WTC11 (cell line): ENCODE measurements around the gene SLC9A9. TPM values are rescaled to one million over a fixed set of nuclear protein-coding genes. Genes with fewer than 3 reads are reported as not detected.

Experiments used
- ATAC-seq: fragments of 200-7000 bp; cut with Tn5 transposase; 2 replicates; pipeline ENCODE4 v1.10.0; 2021; ENCODE audit warnings: mild to moderate bottlenecking, moderate library complexity
- CTCF ChIA-PET: fragments of 300-600 bp; sonication (Branson Sonifier 250); formaldehyde crosslinking; loops from one replicate; lab custom pipeline; 2021; ENCODE audit warnings: antibody characterized with exemption; lab: Charles Lee
- POLR2A ChIA-PET: fragments of 350-600 bp; sonication (Branson Sonifier 250); formaldehyde crosslinking; loops from one replicate; lab custom pipeline; 2021; ENCODE audit warnings: antibody characterized with exemption; lab: Charles Lee
- DNase-seq: peaks from one replicate; pipeline ENCODE4 v3.0.0; 2021; ENCODE audit warnings: low spot score
- H3K27ac Mint-ChIP-seq: 2 replicates; pipeline ENCODE4 v1.8.0; 2021; ENCODE audit warnings: mixed read lengths
- H3K27me3 Mint-ChIP-seq: 2 replicates; pipeline ENCODE4 v1.8.0; 2021; ENCODE audit warnings: low read depth, mild to moderate bottlenecking, moderate library complexity, mixed read lengths
- H3K36me3 Mint-ChIP-seq: 2 replicates; pipeline ENCODE4 v1.8.0; 2021; ENCODE audit warnings: mixed read lengths
- H3K4me1 Mint-ChIP-seq: 2 replicates; pipeline ENCODE4 v1.8.0; 2022; ENCODE audit warnings: mixed read lengths
- H3K4me3 Mint-ChIP-seq: 2 replicates; pipeline ENCODE4 v1.8.0; 2021; ENCODE audit warnings: mild to moderate bottlenecking, moderate library complexity, mixed read lengths
- H3K9me3 Mint-ChIP-seq: 2 replicates; pipeline ENCODE4 v1.8.0; 2021; ENCODE audit warnings: mixed read lengths
- CREM ChIP-seq: sonication (generic); formaldehyde crosslinking; IDR thresholded peaks from 2 replicates; pipeline ENCODE4 v1.8.1; 2022; ENCODE audit warnings: mild to moderate bottlenecking, missing genetic modification reagents, moderate library complexity
- ESRRA ChIP-seq: sonication (generic); formaldehyde crosslinking; IDR thresholded peaks from 2 replicates; pipeline ENCODE4 v1.8.1; 2022; ENCODE audit warnings: mild to moderate bottlenecking, missing genetic modification reagents, borderline replicate concordance
- ETV6 ChIP-seq: sonication (generic); formaldehyde crosslinking; IDR thresholded peaks from 2 replicates; pipeline ENCODE4 v1.8.1; 2022; ENCODE audit warnings: mild to moderate bottlenecking, missing genetic modification reagents
- FOXK1 ChIP-seq: sonication (generic); formaldehyde crosslinking; IDR thresholded peaks from 2 replicates; pipeline ENCODE4 v1.8.0; 2022; ENCODE audit warnings: mild to moderate bottlenecking, moderate library complexity, missing genetic modification reagents
- GABPB1 ChIP-seq: sonication (generic); formaldehyde crosslinking; IDR thresholded peaks from 2 replicates; pipeline ENCODE4 v1.8.1; 2023; ENCODE audit warnings: mild to moderate bottlenecking, missing genetic modification reagents
- GRHL2 ChIP-seq: fragments of 250-450 bp; sonication (Bioruptor Pico); IDR thresholded peaks from 2 replicates; pipeline ENCODE4 v1.8.0; 2022; ENCODE audit warnings: mild to moderate bottlenecking, moderate library complexity; ENCODE audit not compliant: insufficient replicate concordance, severe bottlenecking
- HMGA2 ChIP-seq: fragments of 250-450 bp; sonication (Bioruptor Pico); IDR thresholded peaks from 2 replicates; pipeline ENCODE4 v1.4.0; 2021; ENCODE audit warnings: mild to moderate bottlenecking, moderate library complexity
- MYBL2 ChIP-seq: sonication (generic); formaldehyde crosslinking; IDR thresholded peaks from 2 replicates; pipeline ENCODE4 v1.8.1; 2023; ENCODE audit warnings: mild to moderate bottlenecking, moderate library complexity, missing genetic modification reagents
- NFE2L1 ChIP-seq: sonication (generic); formaldehyde crosslinking; IDR thresholded peaks from 2 replicates; pipeline ENCODE4 v1.8.1; 2023; ENCODE audit warnings: missing genetic modification reagents
- NR3C1 ChIP-seq: sonication (generic); formaldehyde crosslinking; conservative IDR thresholded peaks from 2 replicates; pipeline ENCODE4 v1.8.1; 2023; ENCODE audit warnings: low read depth, mild to moderate bottlenecking, missing genetic modification reagents
- OVOL2 ChIP-seq: fragments of 250-450 bp; sonication (Bioruptor Pico); IDR thresholded peaks from 2 replicates; pipeline ENCODE4 v1.9.0; 2021; ENCODE audit warnings: mild to moderate bottlenecking, borderline replicate concordance
- PRRX2 ChIP-seq: fragments of 250-450 bp; sonication (Bioruptor Pico); IDR thresholded peaks from 2 replicates; pipeline ENCODE4 v1.8.0; 2021; ENCODE audit warnings: mild to moderate bottlenecking
- TCF7 ChIP-seq: sonication (generic); formaldehyde crosslinking; IDR thresholded peaks from 2 replicates; pipeline ENCODE4 v1.8.0; 2022; ENCODE audit warnings: mild to moderate bottlenecking, low read depth, missing genetic modification reagents, moderate library complexity
- TP53 ChIP-seq: sonication (generic); formaldehyde crosslinking; IDR thresholded peaks from 2 replicates; pipeline ENCODE4 v1.8.1; 2023; ENCODE audit warnings: mild to moderate bottlenecking, missing genetic modification reagents
- ZNF232 ChIP-seq: sonication (generic); formaldehyde crosslinking; IDR thresholded peaks from 2 replicates; pipeline ENCODE4 v1.8.0; 2022; ENCODE audit warnings: mild to moderate bottlenecking, missing genetic modification reagents
- ZNF671 ChIP-seq: fragments of 250-450 bp; sonication (Bioruptor Pico); IDR thresholded peaks from 2 replicates; pipeline ENCODE4 v1.8.0; 2021; ENCODE audit warnings: mild to moderate bottlenecking
- total RNA-seq: library from RNA; stranded (reverse); gene quantifications from 3 replicates; pipeline ENCODE4 v1.2.3, GENCODE V29; 2021
- TF ChIP-seq, protein P1 (sequence below): sonication (generic); formaldehyde crosslinking; IDR thresholded peaks from 2 replicates; pipeline ENCODE4 v1.8.1; 2022; ENCODE audit warnings: missing genetic modification reagents, borderline replicate concordance
- TF ChIP-seq, protein P2 (sequence below): sonication (generic); formaldehyde crosslinking; IDR thresholded peaks from 2 replicates; pipeline ENCODE4 v1.8.1; 2023; ENCODE audit warnings: mild to moderate bottlenecking, missing genetic modification reagents
- TF ChIP-seq, protein P3 (sequence below): sonication (generic); formaldehyde crosslinking; IDR thresholded peaks from 2 replicates; pipeline ENCODE4 v1.8.0; 2022; ENCODE audit warnings: mild to moderate bottlenecking, missing genetic modification reagents
- TF ChIP-seq, protein P4 (sequence below): sonication (generic); formaldehyde crosslinking; conservative IDR thresholded peaks from 2 replicates; pipeline ENCODE4 v1.8.1; 2022; ENCODE audit warnings: mild to moderate bottlenecking, missing genetic modification reagents
- TF ChIP-seq, protein P5 (sequence below): sonication (generic); formaldehyde crosslinking; IDR thresholded peaks from 2 replicates; pipeline ENCODE4 v1.8.1; 2022; ENCODE audit warnings: low read depth, mild to moderate bottlenecking, moderate library complexity, missing genetic modification reagents, borderline replicate concordance
- TF ChIP-seq, protein P6 (sequence below): sonication (generic); formaldehyde crosslinking; IDR thresholded peaks from 2 replicates; pipeline ENCODE4 v1.8.1; 2023; ENCODE audit warnings: mild to moderate bottlenecking, missing genetic modification reagents, moderate library complexity
- TF ChIP-seq, protein P7 (sequence below): fragments of 250-450 bp; sonication (Bioruptor Pico); IDR thresholded peaks from 2 replicates; pipeline ENCODE4 v1.9.0; 2021; ENCODE audit warnings: moderate library complexity, mild to moderate bottlenecking, inconsistent platforms, borderline replicate concordance
- TF ChIP-seq, protein P8 (sequence below): sonication (generic); formaldehyde crosslinking; IDR thresholded peaks from 2 replicates; pipeline ENCODE4 v1.8.0; 2022; ENCODE audit warnings: mild to moderate bottlenecking, missing genetic modification reagents
- TF ChIP-seq, protein P9 (sequence below): fragments of 250-450 bp; sonication (Bioruptor Pico); IDR thresholded peaks from 2 replicates; pipeline ENCODE4 v1.8.0; 2021; ENCODE audit warnings: mild to moderate bottlenecking

Gene SLC9A9
- total RNA-seq, 1 experiment from 2014 or later, result 1.2 TPM

DNA sequence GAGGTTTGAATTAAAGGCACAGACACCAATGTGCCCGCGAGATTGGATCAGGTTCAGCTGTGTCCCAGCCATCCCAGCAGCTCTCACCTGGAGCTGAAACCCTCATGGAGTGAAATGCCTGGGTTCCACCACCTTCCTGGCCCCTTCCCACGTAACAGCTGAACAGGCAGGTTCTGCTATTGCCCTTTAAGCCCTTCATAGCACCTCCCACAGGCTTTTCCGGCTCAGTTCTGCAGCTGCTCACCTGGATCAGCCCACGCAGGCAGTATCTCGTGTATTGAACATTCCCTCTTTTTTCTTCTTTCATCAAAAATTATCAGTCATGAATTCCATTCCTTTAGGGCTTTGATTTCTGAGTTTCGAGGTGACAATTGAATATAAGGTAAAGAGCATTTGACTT, 129.8 kb downstream of the SLC9A9 start:
- CTCF ChIA-PET, result no interaction called here
- no peak overlapping the region for H3K4me3 Mint-ChIP-seq
- TF ChIP-seq PRRX2 (no peak), FOXK1 (CRISPR knock-in tag) (no peak), TP53 (CRISPR knock-in tag) (no peak), GRHL2 (no peak), MYBL2 (no peak), NFE2L1 (CRISPR knock-in tag) (no peak), ESRRA (no peak), ZNF232 (no peak), NR3C1 (CRISPR knock-in tag) (no peak)
- TF ChIP-seq, protein P1, sequence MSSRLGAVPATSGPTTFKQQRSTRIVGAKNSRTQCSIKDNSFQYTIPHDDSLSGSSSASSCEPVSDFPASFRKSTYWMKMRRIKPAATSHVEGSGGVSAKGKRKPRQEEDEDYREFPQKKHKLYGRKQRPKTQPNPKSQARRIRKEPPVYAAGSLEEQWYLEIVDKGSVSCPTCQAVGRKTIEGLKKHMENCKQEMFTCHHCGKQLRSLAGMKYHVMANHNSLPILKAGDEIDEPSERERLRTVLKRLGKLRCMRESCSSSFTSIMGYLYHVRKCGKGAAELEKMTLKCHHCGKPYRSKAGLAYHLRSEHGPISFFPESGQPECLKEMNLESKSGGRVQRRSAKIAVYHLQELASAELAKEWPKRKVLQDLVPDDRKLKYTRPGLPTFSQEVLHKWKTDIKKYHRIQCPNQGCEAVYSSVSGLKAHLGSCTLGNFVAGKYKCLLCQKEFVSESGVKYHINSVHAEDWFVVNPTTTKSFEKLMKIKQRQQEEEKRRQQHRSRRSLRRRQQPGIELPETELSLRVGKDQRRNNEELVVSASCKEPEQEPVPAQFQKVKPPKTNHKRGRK, result no peak
- TF ChIP-seq, protein P2, sequence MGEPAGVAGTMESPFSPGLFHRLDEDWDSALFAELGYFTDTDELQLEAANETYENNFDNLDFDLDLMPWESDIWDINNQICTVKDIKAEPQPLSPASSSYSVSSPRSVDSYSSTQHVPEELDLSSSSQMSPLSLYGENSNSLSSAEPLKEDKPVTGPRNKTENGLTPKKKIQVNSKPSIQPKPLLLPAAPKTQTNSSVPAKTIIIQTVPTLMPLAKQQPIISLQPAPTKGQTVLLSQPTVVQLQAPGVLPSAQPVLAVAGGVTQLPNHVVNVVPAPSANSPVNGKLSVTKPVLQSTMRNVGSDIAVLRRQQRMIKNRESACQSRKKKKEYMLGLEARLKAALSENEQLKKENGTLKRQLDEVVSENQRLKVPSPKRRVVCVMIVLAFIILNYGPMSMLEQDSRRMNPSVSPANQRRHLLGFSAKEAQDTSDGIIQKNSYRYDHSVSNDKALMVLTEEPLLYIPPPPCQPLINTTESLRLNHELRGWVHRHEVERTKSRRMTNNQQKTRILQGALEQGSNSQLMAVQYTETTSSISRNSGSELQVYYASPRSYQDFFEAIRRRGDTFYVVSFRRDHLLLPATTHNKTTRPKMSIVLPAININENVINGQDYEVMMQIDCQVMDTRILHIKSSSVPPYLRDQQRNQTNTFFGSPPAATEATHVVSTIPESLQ (CRISPR knock-in tag), result no peak
- TF ChIP-seq, protein P3, sequence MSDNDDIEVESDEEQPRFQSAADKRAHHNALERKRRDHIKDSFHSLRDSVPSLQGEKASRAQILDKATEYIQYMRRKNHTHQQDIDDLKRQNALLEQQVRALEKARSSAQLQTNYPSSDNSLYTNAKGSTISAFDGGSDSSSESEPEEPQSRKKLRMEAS (CRISPR knock-in tag), result no peak
- TF ChIP-seq, protein P4, sequence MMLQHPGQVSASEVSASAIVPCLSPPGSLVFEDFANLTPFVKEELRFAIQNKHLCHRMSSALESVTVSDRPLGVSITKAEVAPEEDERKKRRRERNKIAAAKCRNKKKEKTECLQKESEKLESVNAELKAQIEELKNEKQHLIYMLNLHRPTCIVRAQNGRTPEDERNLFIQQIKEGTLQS, result no peak
- TF ChIP-seq, all 79 proteins: peak for 0
- Mint-ChIP-seq H3K27me3 (no peaks in the 10 kb centered on the region), H3K9me3 (no peaks in the 10 kb centered on the region; the same call in 1 of the 2 replicates), H3K4me1 (peaks cover 2% of the 10 kb centered on the region), H3K27ac (no peak overlapping the region), H3K36me3 (no peaks in the 10 kb centered on the region)
- peak; percentile 74 for ATAC-seq
- peak; percentile 18 for DNase-seq
- POLR2A ChIA-PET, result no interaction called here

DNA sequence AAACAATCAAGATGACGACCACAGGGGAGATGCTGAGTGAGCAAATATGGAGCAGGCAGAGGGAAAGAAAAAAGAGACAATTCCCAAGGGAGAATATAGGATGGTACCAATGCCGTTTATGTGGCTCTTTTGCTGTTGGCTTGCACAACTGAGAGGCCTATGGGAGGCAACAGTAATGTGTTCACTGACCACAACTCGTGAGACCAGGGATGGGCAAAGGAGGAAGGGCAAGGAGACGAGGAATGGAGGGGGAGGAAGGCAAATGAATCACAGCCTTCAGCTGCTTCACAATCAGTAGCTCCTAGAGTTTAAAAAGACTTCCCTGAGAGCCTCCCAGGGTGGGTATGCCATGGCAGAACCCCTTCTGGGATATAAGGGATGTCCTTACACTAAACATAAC, 131.5 kb downstream of the SLC9A9 start:
- ATAC-seq (no peak), DNase-seq (no peak)
- Mint-ChIP-seq H3K9me3 (no peaks in the 10 kb centered on the region; the same call in 1 of the 2 replicates), H3K36me3 (no peaks in the 10 kb centered on the region), H3K27me3 (no peaks in the 10 kb centered on the region), H3K27ac (no peak overlapping the region), H3K4me3 (no peak overlapping the region), H3K4me1 (peaks cover 2% of the 10 kb centered on the region)
- TF ChIP-seq, protein P5, sequence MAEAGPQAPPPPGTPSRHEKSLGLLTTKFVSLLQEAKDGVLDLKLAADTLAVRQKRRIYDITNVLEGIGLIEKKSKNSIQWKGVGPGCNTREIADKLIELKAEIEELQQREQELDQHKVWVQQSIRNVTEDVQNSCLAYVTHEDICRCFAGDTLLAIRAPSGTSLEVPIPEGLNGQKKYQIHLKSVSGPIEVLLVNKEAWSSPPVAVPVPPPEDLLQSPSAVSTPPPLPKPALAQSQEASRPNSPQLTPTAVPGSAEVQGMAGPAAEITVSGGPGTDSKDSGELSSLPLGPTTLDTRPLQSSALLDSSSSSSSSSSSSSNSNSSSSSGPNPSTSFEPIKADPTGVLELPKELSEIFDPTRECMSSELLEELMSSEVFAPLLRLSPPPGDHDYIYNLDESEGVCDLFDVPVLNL, result no peak
- TF ChIP-seq HMGA2 (no peak), OVOL2 (CRISPR knock-in tag) (no peak)
- POLR2A ChIA-PET, result no interaction called here
- CTCF ChIA-PET, result no interaction called here

DNA sequence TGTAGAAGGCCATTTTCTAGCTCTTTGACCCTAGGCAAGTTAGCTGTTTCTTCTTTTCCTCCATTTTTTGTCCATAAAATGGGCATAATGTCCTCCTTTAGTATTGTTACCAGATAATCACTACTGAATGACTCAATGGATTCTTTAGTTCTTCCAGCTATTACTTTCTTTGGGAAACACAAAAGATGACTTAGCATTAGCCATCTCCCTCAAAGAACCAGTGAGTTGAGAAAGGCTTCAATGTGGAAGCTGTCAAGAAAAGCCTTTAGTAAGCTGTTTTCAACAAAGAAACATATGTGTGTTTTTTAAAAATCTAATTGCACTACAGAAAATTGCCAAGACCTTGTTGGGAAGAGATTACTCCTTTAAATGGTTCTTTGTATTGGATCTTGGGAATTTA, 135.7 kb downstream of the SLC9A9 start:
- ChIA-PET POLR2A (no interaction called here), CTCF (interaction anchor here (0.9 kb wide), 1 partner anchor 38 kb away, joined by 3 read pairs; no protein-coding TSS in a partner anchor)
- H3K4me1 Mint-ChIP-seq, result no peaks in the 10 kb centered on the region
- H3K36me3 Mint-ChIP-seq, result no peaks in the 10 kb centered on the region
- H3K4me3 Mint-ChIP-seq, result no peak overlapping the region
- H3K27me3 Mint-ChIP-seq, result no peaks in the 10 kb centered on the region
- H3K9me3 Mint-ChIP-seq, result no peaks in the 10 kb centered on the region; the same call in 1 of the 2 replicates
- no peak overlapping the region for H3K27ac Mint-ChIP-seq
- DNase-seq, result no peak
- ATAC-seq, result no peak
- TF ChIP-seq ZNF671 (CRISPR knock-in tag) (no peak), ETV6 (CRISPR knock-in tag) (no peak), GABPB1 (no peak), CREM (no peak), TCF7 (CRISPR knock-in tag) (no peak)
- TF ChIP-seq, protein P6, sequence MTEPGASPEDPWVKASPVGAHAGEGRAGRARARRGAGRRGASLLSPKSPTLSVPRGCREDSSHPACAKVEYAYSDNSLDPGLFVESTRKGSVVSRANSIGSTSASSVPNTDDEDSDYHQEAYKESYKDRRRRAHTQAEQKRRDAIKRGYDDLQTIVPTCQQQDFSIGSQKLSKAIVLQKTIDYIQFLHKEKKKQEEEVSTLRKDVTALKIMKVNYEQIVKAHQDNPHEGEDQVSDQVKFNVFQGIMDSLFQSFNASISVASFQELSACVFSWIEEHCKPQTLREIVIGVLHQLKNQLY (CRISPR knock-in tag), result no peak
- TF ChIP-seq, protein P7, sequence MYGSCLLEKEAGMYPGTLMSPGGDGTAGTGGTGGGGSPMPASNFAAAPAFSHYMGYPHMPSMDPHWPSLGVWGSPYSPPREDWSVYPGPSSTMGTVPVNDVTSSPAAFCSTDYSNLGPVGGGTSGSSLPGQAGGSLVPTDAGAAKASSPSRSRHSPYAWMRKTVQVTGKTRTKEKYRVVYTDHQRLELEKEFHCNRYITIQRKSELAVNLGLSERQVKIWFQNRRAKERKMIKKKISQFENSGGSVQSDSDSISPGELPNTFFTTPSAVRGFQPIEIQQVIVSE (CRISPR knock-in tag), result no peak
- TF ChIP-seq, protein P8, sequence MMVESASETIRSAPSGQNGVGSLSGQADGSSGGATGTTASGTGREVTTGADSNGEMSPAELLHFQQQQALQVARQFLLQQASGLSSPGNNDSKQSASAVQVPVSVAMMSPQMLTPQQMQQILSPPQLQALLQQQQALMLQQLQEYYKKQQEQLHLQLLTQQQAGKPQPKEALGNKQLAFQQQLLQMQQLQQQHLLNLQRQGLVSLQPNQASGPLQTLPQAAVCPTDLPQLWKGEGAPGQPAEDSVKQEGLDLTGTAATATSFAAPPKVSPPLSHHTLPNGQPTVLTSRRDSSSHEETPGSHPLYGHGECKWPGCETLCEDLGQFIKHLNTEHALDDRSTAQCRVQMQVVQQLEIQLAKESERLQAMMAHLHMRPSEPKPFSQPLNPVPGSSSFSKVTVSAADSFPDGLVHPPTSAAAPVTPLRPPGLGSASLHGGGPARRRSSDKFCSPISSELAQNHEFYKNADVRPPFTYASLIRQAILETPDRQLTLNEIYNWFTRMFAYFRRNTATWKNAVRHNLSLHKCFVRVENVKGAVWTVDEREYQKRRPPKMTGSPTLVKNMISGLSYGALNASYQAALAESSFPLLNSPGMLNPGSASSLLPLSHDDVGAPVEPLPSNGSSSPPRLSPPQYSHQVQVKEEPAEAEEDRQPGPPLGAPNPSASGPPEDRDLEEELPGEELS (CRISPR knock-in tag), result no peak
- TF ChIP-seq, protein P9, sequence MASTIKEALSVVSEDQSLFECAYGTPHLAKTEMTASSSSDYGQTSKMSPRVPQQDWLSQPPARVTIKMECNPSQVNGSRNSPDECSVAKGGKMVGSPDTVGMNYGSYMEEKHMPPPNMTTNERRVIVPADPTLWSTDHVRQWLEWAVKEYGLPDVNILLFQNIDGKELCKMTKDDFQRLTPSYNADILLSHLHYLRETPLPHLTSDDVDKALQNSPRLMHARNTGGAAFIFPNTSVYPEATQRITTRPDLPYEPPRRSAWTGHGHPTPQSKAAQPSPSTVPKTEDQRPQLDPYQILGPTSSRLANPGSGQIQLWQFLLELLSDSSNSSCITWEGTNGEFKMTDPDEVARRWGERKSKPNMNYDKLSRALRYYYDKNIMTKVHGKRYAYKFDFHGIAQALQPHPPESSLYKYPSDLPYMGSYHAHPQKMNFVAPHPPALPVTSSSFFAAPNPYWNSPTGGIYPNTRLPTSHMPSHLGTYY (CRISPR knock-in tag), result no peak
